Thoracic aorta (tissue), 2 donors: Measurements from ENCODE around the gene ZNF777. TPM values are rescaled to one million over a fixed set of nuclear protein-coding genes. Genes with fewer than 3 reads are reported as not detected.

Experiments used
- ATAC-seq: fragments of 150-250 bp; one replicate; pipeline ENCODE4 v1.8.0; 2017; ENCODE audit warnings: low read depth; ENCODE audit not compliant: insufficient number of reproducible peaks, low FRiP score
- DNase-seq: peaks from one replicate; pipeline ENCODE4 v3.0.0-alpha.2; 2020; ENCODE audit warnings: low spot score
- H3K27ac ChIP-seq, 2 donors: fragments of 200-600 bp; sonication (generic); 1 replicate in 1 of 2; 2 replicates in 1 of 2; pipeline ENCODE4 v1.5.1; 2016; ENCODE audit warnings: mild to moderate bottlenecking in 2 of 2, moderate library complexity in 2 of 2
- H3K27me3 ChIP-seq: fragments of 200-600 bp; sonication (generic); replicated peaks from 2 replicates; pipeline ENCODE4 v1.6.0; 2016; ENCODE audit warnings: mild to moderate bottlenecking; ENCODE audit not compliant: insufficient read depth
- H3K36me3 ChIP-seq: fragments of 200-600 bp; sonication (generic); one replicate; pipeline ENCODE4 v1.5.1; 2016
- H3K4me1 ChIP-seq, 2 donors: fragments of 200-600 bp; sonication (generic); 1 replicate in 1 of 2; 2 replicates in 1 of 2; pipeline versions ENCODE4 v1.5.1 to v1.6.0; 2016; ENCODE audit warnings: low read depth in 2 of 2, mild to moderate bottlenecking in 1 of 2; ENCODE audit not compliant: control insufficient read depth in 1 of 2
- H3K4me3 ChIP-seq: fragments of 200-600 bp; sonication (generic); 2 replicates; pipeline ENCODE4 v1.5.1; 2016; ENCODE audit warnings: mild to moderate bottlenecking
- H3K9me3 ChIP-seq: fragments of 200-600 bp; sonication (generic); 2 replicates; pipeline ENCODE4 v1.5.1; 2016
- CTCF ChIP-seq: fragments of 200-600 bp; sonication (generic); IDR thresholded peaks from one replicate; pipeline ENCODE4 v1.5.1; 2019; ENCODE audit warnings: antibody characterized with exemption
- total RNA-seq, 2 donors: library from RNA; depleted of rRNA; stranded (reverse); fragments of >200 nt; gene quantifications; one replicate each; pipeline versions ENCODE4 v1.1.0 to v1.2.3, GENCODE V29; 2016

The ZNF777 gene
- total RNA-seq: 1 to 10 TPM; 5.3 to 8.2 TPM

DNA sequence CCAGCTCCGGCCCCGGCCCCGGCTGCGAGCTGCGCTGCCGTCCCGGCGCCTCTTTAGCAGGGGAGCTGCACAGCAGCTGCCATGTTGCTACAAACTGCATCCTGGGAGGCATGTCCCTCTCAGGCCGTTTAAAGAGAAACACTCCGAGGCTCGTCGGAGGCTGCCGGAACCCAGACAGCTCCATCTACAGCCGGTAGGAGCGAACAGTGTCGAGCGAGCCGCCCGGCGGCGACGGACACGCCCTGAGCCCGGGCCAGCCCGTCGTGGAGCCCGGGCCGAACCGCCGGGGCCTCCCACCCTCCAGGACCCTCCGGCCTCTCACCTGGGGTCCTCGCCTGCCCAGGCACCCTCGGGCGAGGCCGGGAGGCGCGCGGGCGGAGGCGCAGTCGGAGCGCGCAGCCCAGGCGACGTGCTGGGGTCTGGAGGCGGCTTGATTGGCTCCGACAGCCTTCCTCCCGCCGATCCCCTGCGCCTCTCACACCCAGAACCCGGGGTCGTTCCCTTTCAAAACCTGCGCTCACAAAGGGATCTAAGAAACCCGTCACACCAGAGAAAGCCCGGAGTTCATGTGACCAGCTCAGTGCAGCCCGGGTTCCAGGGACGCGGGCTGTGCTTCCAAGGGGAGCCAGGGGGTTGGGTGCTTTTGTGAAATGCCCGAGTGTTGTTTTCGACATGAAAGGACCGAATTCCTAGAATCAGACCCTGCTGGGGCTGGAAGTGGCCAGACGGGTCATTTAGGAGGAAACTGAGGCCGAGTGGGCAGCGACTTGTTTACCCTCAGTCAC is at the start of gene ZNF777:
ZNF777 (minus strand) TSS at position 570 of the 785 bp plus-strand sequence. CDS start 5,040 bp downstream, outside the sequence.
- DNase-seq: peak; percentile 43
- Histone ChIP-seq H3K27ac (peak within 1 kb of the TSS; percentile 66 to 69), H3K4me3 (peak within 1 kb of the TSS; percentile 80), H3K4me1 (peaks cover 10 to 18% of the 10 kb centered on the region in 2 donors), H3K9me3 (no peaks in the 10 kb centered on the region), H3K36me3 (peaks cover 5% of the 10 kb centered on the region), H3K27me3 (no peaks in the 10 kb centered on the region)
- peak; percentile 49 for TF ChIP-seq CTCF
- ATAC-seq: peak; percentile 85

- Histone ChIP-seq H3K27ac (no peak overlapping the region), H3K27me3 (no peaks in the 10 kb centered on the region), H3K9me3 (peaks cover 27% of the 10 kb centered on the region), H3K36me3 (no peaks in the 10 kb centered on the region), H3K4me1 (no peaks in the 10 kb centered on the region), H3K4me3 (no peak overlapping the region)
- TF ChIP-seq CTCF: no peak
- ATAC-seq (no peak), DNase-seq (no peak)
These were observed 49.4 kb upstream of the ZNF777 start for GRCh38 chr7:149510248-149510647.

GRCh38 chr7:149509774-149510173 is 48.9 kb upstream of the ZNF777 start:
- Histone ChIP-seq H3K9me3 (peaks cover 27% of the 10 kb centered on the region), H3K36me3 (no peaks in the 10 kb centered on the region), H3K4me1 (no peaks in the 10 kb centered on the region), H3K27me3 (no peaks in the 10 kb centered on the region), H3K4me3 (no peak overlapping the region), H3K27ac (no peak overlapping the region)
- DNase-seq (no peak), ATAC-seq (no peak)
- no peak for TF ChIP-seq CTCF

DNA sequence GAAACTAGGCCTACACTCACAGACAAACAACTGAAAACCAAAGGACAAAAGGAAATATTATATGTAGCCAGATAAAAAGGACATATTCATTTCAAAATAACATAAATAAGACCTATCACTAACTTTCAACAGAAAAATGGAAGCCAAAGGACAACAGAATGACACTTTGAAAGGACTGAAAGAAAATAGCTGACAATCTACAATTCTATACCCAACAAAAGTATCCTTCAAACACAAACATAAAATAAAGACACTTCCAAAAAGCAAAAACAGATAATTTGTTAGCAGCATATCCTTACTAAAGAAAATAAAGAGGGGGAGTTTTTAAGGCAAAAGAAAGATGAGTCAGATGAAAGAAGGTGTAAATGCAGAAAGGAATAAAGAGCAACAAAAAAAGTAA is 44.7 kb upstream of the ZNF777 start:
- H3K27ac ChIP-seq: no peak overlapping the region
- H3K4me1 ChIP-seq: no peaks in the 10 kb centered on the region
- no peak for ATAC-seq
- no peaks in the 10 kb centered on the region for H3K27me3 ChIP-seq
- TF ChIP-seq CTCF: no peak
- H3K4me3 ChIP-seq: no peak overlapping the region
- no peak for DNase-seq
- no peaks in the 10 kb centered on the region for H3K36me3 ChIP-seq
- peaks cover 21% of the 10 kb centered on the region for H3K9me3 ChIP-seq

- TF ChIP-seq CTCF: no peak
- Histone ChIP-seq H3K4me1 (no peaks in the 10 kb centered on the region), H3K27ac (no peak overlapping the region), H3K27me3 (no peaks in the 10 kb centered on the region), H3K9me3 (peaks cover 7% of the 10 kb centered on the region), H3K36me3 (no peaks in the 10 kb centered on the region), H3K4me3 (no peak overlapping the region)
- DNase-seq: no peak
- ATAC-seq: no peak
These were observed 40.8 kb upstream of the ZNF777 start for GRCh38 chr7:149501651-149502050.
